Effector memory CD4-positive, alpha-beta T cell (primary cell): Measurements from ENCODE around the gene CIC.
A peak's percentile ranks its signal among the peaks of the same experiment; 100 is the strongest.
"Not testable (repeated sequence)": the region's sequence is repeated elsewhere in the genome, so short reads cannot be mapped to it uniquely, and the experiment has no call there.

Experiments
- DNase-seq, 3 donors: peaks; one replicate each; pipeline ENCODE4 v3.0.0-alpha.2; 2020
- H3K27ac ChIP-seq: 2 replicates; pipeline ENCODE4 v1.7.0; 2013; ENCODE audit warnings: mild to moderate bottlenecking, low read length, moderate library complexity; ENCODE audit not compliant: insufficient read depth, poor library complexity, severe bottlenecking
- H3K27me3 ChIP-seq: replicated peaks from 2 replicates; pipeline ENCODE4 v1.7.0; 2013; ENCODE audit warnings: mild to moderate bottlenecking, low read length; ENCODE audit not compliant: insufficient read depth, control insufficient read depth, poor library complexity, severe bottlenecking
- H3K36me3 ChIP-seq: 2 replicates; pipeline ENCODE4 v1.7.0; 2013; ENCODE audit warnings: mild to moderate bottlenecking, low read length, moderate library complexity; ENCODE audit not compliant: control insufficient read depth, insufficient read depth
- H3K4me1 ChIP-seq: 2 replicates; pipeline ENCODE4 v1.7.0; 2013; ENCODE audit warnings: low read length, mild to moderate bottlenecking; ENCODE audit not compliant: control insufficient read depth, insufficient read depth, poor library complexity, severe bottlenecking
- H3K4me3 ChIP-seq: 2 replicates; pipeline ENCODE4 v1.7.0; 2013; ENCODE audit warnings: low read length, low read depth, mild to moderate bottlenecking; ENCODE audit not compliant: insufficient read depth, poor library complexity, severe bottlenecking
- H3K9me3 ChIP-seq: 2 replicates; pipeline ENCODE4 v1.7.0; 2013; ENCODE audit warnings: mild to moderate bottlenecking, low read length, moderate library complexity; ENCODE audit not compliant: control insufficient read depth

CIC gene

DNA sequence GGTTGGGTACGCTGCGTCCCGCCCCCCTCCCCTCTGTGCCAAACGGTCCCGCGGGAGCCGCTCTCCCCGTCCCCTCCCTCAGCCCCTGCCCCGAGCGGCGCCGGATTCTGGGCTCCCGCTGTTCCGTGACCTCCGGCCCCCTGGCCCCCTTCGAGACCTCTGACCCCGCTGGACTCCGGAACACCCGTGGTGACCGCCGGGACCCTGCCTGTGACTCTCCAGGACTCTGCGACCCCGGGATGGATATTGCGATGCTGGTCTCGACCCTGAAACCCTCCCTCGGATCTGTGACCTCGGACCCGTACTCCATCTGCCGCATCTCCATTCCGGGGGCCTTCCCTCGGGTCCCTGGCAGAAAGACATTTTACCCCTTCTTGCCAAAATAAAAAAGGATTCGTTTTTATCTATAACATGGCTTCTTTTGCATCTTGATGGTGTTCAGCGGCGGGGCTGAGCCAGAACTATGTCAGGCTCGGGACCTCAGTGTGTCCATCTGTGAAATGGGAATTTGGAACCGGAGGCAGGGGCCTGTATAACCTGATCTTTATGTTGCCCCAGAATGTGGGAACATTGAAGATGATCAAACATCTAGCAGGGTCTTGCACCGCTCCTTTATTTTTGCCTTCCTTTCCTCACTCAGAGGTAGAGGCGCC is 55.7 kb downstream of the CIC start:
- Histone ChIP-seq H3K27ac (no peak overlapping the region), H3K9me3 (no peaks in the 10 kb centered on the region), H3K4me1 (peaks cover 15% of the 10 kb centered on the region), H3K27me3 (peaks cover 10% of the 10 kb centered on the region), H3K36me3 (no peaks in the 10 kb centered on the region), H3K4me3 (peak overlapping the region; percentile 43)
- no peak for DNase-seq

- no peaks in the 10 kb centered on the region for H3K9me3 ChIP-seq
- peak within 1 kb of the TSS; percentile 74 for H3K4me3 ChIP-seq
- no peaks in the 10 kb centered on the region for H3K36me3 ChIP-seq
- peaks cover 15% of the 10 kb centered on the region for H3K4me1 ChIP-seq
- peak within 1 kb of the TSS; percentile 71 for H3K27ac ChIP-seq
- H3K27me3 ChIP-seq: peaks cover 10% of the 10 kb centered on the region
- DNase-seq: peak; percentile 96 to 97 (median 97)
Observed at GRCh38 chr19:42325308-42325895, 56.4 kb downstream of the CIC start, which contains the start of gene MEGF8. TSS of gene MEGF8 (plus strand) at chr19:42325635. CDS start at chr19:42326244, 609 bp downstream.

GRCh38 chr19:42325896-42326771 is 57.1 kb downstream of the CIC start:
- DNase-seq: no peak
- Histone ChIP-seq H3K27ac (peak overlapping the region; percentile 71), H3K27me3 (peaks cover 10% of the 10 kb centered on the region), H3K4me3 (peak overlapping the region; percentile 74), H3K9me3 (no peaks in the 10 kb centered on the region), H3K36me3 (no peaks in the 10 kb centered on the region), H3K4me1 (peaks cover 15% of the 10 kb centered on the region)

- Histone ChIP-seq H3K4me1 (peaks cover 15% of the 10 kb centered on the region), H3K4me3 (no peak overlapping the region), H3K27me3 (peaks cover 10% of the 10 kb centered on the region), H3K36me3 (no peaks in the 10 kb centered on the region), H3K27ac (no peak overlapping the region), H3K9me3 (no peaks in the 10 kb centered on the region)
- no peak for DNase-seq
Observed at GRCh38 chr19:42326969-42327368, 57.9 kb downstream of the CIC start.

- no peak for DNase-seq
- Histone ChIP-seq H3K9me3 (no peaks in the 10 kb centered on the region), H3K4me3 (no peak overlapping the region), H3K27me3 (peaks cover 10% of the 10 kb centered on the region), H3K27ac (no peak overlapping the region), H3K36me3 (no peaks in the 10 kb centered on the region), H3K4me1 (peaks cover 15% of the 10 kb centered on the region)
Observed at GRCh38 chr19:42327381-42327780, 58.3 kb downstream of the CIC start.

GRCh38 chr19:42328106-42328505 is 59.1 kb downstream of the CIC start:
- Histone ChIP-seq H3K9me3 (no peaks in the 10 kb centered on the region), H3K27ac (no peak overlapping the region), H3K4me1 (peaks cover 15% of the 10 kb centered on the region), H3K36me3 (no peaks in the 10 kb centered on the region), H3K4me3 (no peak overlapping the region), H3K27me3 (peaks cover 10% of the 10 kb centered on the region)
- DNase-seq: no peak

DNA sequence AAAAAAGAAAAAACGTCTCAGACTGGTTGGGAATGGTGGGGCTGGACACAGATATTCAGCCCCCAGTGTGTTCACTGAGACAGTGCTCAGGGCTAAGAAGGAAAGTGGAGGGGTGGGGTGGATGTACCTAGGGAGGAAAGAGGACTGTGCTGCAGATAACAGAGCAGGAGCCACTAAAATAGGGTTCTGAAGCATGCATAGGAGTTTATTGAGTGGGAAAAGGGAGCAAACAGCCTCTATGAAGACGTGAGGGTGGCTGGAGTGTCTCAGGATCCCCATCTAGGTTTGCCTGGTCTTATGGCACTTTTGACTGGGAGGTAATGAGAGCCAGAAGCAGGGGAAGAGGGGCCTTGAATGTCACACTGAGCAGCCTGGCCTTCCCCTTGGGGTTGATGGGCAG is 59.8 kb downstream of the CIC start:
- Histone ChIP-seq H3K27me3 (peaks cover 5% of the 10 kb centered on the region), H3K36me3 (no peaks in the 10 kb centered on the region), H3K27ac (no peak overlapping the region), H3K9me3 (no peaks in the 10 kb centered on the region), H3K4me3 (no peak overlapping the region), H3K4me1 (peaks cover 11% of the 10 kb centered on the region)
- no peak for DNase-seq

DNA sequence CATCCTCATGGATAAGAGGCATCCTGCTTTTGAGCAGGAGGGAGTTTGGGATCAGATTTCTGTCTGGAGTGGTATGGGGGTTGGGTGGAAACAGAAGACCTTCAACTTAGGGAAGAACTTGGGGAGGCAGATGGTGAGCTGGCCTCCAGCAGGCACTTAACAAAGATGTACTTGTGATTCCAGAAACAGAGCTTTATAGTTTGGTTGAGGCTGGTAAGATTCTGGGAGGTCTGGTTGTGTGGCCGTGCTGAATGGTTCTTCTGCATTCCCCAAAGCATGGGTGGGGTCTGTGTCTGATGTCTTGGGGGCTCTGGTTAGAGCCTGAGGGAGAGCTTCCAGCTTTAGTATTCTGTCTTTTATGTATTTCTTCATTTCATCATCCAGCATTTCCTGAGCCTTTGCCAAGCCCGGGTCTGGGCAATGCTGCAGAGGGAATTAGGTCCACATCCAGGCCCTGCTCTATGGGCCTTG is 61.2 kb downstream of the CIC start:
- Histone ChIP-seq H3K4me3 (no peak overlapping the region), H3K27me3 (no peaks in the 10 kb centered on the region), H3K9me3 (no peaks in the 10 kb centered on the region), H3K27ac (no peak overlapping the region), H3K4me1 (peaks cover 7% of the 10 kb centered on the region), H3K36me3 (no peaks in the 10 kb centered on the region)
- DNase-seq: no peak

GRCh38 chr19:42331333-42331732 is 62.3 kb downstream of the CIC start:
- H3K9me3 ChIP-seq, H3K4me1 ChIP-seq, DNase-seq, H3K4me3 ChIP-seq, H3K27ac ChIP-seq, H3K27me3 ChIP-seq, H3K36me3 ChIP-seq: not testable (repeated sequence)

DNA sequence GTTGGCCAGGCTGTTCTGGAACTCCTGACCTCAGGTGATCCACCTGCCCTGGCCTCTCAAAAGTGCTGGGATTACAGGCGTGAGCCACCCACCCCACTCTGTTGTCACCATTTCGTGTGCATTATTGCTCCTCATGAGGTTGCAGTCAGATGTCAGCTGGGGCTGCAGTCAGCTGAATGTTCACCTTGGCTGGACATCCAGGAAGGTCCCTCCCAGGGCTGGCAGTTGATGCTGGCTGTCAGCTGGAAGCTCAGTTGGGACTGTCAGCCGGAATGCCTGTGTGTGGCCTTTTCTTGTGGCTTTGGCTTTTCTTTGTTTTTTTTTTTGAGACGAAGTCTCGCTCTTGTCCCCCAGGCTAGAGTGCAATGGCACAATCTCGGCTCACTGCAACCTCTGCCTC is 63.0 kb downstream of the CIC start:
- no peaks in the 10 kb centered on the region for H3K9me3 ChIP-seq
- no peaks in the 10 kb centered on the region for H3K36me3 ChIP-seq
- H3K27ac ChIP-seq: no peak overlapping the region
- no peaks in the 10 kb centered on the region for H3K27me3 ChIP-seq
- no peak overlapping the region for H3K4me3 ChIP-seq
- H3K4me1 ChIP-seq: no peaks in the 10 kb centered on the region
- no peak for DNase-seq
